IPS DF 6.9 (cell line): ENCODE results near the gene MEIG1.
"Not testable (repeated sequence)": the region's sequence is repeated elsewhere in the genome, so short reads cannot be mapped to it uniquely, and the experiment has no call there.

Experiments
- DNase-seq: peaks from one replicate; pipeline ENCODE4 v3.0.0-alpha.2; 2013; ENCODE audit warnings: low read depth, low spot score
- H3K27ac ChIP-seq: one replicate; pipeline ENCODE4 v1.5.1; 2013; ENCODE audit warnings: low read length, control low read depth
- H3K27me3 ChIP-seq: 2 replicates; pipeline ENCODE4 v1.6.1; 2013; ENCODE audit warnings: mild to moderate bottlenecking, low read length; ENCODE audit not compliant: control insufficient read depth, insufficient read depth
- H3K36me3 ChIP-seq: 2 replicates; pipeline ENCODE4 v1.6.1; 2013; ENCODE audit warnings: low read length; ENCODE audit not compliant: control insufficient read depth, insufficient read depth
- H3K4me1 ChIP-seq: 2 replicates; pipeline ENCODE4 v1.6.1; 2013; ENCODE audit warnings: low read length; ENCODE audit not compliant: control insufficient read depth, insufficient read depth
- H3K4me3 ChIP-seq: 2 replicates; pipeline ENCODE4 v1.5.1; 2013; ENCODE audit warnings: mild to moderate bottlenecking, low read length
- H3K9me3 ChIP-seq: 2 replicates; pipeline ENCODE4 v1.6.1; 2013; ENCODE audit warnings: low read length, inconsistent platforms; ENCODE audit not compliant: control insufficient read depth, insufficient read depth
- WGBS: extraction: QIAGEN DNeasy Blood & Tissue Kit; methylation state at CpG from one replicate; pipeline ENCODE4 v1.1.7; 2013; ENCODE audit warnings: mixed read lengths, missing lambda C conversion rate; ENCODE audit not compliant: insufficient read length, insufficient coverage; 5-methylcytosine and 5-hydroxymethylcytosine counted together

MEIG1 gene

DNA sequence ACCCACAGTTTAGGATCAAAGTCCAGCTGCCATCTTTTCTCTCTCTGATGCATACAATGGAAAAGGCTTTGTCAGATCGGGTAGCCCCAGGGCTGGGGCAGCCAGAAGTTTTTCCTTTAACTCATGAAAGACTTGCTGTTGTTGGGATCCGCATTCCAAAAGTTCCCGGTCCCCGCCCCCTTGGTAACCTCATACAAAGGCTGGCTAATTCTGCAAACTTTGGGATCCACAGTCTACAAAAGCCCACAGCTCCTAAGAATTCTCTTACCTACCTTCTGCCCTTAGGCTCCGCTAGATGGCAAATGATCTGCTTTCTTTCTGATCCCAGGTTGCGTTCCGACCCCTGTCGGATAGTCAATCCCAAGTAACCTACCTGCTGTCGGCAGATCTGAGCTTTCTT is 33.1 kb downstream of the MEIG1 start:
- not testable (repeated sequence) for H3K36me3 ChIP-seq, DNase-seq, H3K9me3 ChIP-seq, H3K27me3 ChIP-seq, H3K4me3 ChIP-seq, H3K27ac ChIP-seq, H3K4me1 ChIP-seq
- WGBS, result no CpG with 5 or more reads among the region's 9 CpGs

DNA sequence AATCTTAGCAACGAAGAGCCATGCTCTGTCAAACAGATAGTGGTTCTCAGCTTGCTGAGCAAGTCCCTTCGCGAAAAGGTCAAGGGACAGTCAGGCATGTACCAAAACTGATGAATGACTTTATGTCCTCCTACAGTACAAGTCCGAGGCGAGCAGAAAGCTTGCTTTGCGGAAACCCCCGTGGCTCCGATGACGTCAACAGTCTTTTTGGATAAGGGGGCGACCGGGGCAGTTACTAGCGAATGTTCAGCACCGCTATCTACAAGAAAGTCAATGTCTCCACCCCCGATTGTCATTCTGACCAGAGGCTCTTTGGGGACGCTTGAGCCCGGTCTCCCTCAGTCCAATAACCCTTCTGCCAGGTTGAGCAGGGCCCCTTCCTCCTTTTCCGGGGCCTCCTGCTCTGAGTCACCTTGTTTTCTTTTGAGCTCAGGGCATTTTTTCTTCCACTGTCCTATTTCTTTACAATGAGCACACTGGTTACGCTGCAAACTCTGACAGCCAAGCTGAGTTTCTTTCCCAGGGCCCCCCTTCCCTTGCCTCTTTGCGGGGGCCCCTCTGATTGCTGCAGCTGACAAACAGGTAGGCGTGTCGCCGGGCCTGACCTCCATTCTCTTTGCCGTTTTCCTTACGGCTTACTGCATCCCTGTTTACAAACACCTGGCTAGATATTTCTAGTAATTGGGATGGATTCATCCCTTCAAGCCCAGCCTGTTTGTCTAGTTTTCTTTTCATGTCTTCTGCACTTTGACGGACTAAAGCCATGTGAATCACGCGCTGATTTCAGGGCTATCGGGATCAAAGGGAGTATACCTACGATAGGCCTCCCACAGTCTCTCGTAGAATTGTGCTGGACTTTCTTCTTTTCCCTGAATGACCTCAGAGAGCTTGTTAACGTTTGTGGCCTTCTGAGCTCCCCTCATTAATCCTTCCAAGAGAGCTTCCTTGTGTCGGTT is 34.6 kb downstream of the MEIG1 start:
- not testable (repeated sequence) for H3K27me3 ChIP-seq, H3K4me3 ChIP-seq, H3K9me3 ChIP-seq, H3K36me3 ChIP-seq, H3K4me1 ChIP-seq, H3K27ac ChIP-seq, DNase-seq
- WGBS, result no CpG with 5 or more reads among the region's 32 CpGs

DNA sequence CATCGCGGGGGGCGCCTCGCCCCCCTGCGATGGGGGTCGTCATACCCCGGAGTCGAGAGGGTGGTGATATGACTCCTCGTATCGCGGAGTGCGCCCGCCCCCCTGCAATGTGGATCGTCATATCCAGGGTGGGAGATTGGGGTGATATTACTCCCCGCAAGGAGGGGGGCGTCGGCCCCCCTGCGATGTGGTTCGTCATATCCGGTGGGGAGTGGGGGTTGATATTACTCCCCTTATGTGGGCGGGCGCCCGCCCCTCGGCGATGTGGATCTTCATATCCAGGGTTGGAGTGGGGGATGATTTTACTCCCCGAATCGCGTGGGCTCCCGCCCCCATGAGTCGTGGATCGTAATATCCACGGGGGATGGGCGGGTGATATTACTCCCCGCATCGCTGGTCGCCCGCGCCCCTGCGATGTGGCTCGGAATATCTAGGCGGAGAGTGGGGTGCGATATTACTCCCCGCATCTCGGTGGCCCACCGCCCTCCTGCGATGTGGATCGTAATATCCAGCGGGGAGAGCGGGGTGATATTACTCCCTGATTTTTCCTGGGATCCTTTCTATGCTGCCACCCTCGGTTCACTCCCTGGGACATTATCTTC is 36.9 kb downstream of the MEIG1 start:
- no peak for DNase-seq
- H3K4me1 ChIP-seq, result no peaks in the 10 kb centered on the region
- H3K27ac ChIP-seq, result no peak overlapping the region
- WGBS, result no CpG with 5 or more reads among the region's 50 CpGs
- H3K36me3 ChIP-seq, result no peaks in the 10 kb centered on the region
- H3K4me3 ChIP-seq, result no peak overlapping the region
- no peaks in the 10 kb centered on the region for H3K27me3 ChIP-seq
- H3K9me3 ChIP-seq, result no peaks in the 10 kb centered on the region

DNA sequence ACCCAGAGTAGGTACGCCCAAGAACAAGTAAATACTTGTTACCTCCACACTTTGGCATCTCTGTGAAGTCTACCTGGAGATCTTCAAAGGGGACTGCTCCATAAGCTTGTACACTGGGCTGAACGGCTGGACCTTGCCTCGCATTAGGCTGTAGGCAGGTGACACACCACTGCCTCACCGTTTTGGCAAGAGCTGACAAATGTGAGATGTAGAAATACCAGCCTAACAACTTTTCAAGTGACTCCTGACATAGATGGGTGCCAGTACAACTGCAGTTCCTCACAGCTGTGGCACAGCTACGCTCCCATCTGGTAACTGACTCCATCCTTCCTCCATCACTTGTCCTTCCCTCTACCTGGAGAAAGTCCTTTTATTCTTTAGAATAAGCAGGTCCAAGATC is 54.3 kb downstream of the MEIG1 start:
- not testable (repeated sequence) for H3K36me3 ChIP-seq, H3K27me3 ChIP-seq, H3K9me3 ChIP-seq, H3K4me3 ChIP-seq, DNase-seq, H3K27ac ChIP-seq, H3K4me1 ChIP-seq
- no CpG with 5 or more reads among the region's 5 CpGs for WGBS

DNA sequence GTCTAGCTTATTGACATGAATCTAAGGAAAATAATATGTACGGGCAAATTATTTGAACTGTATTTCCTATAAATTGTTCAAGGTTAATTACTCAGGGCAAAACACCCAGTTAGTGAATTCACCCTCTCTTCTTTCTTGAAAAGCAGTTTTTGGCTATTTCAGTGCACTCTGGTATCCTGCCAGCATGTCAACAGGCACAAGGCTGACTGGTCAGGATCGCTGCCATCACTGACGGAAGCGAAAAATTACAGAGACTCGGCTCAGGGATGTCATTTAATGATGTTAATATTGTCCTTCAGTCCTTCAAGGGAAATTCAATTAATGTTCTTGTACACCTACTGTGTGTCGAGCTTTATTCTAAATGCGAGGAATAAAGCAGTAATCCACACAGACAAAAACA is 56.3 kb downstream of the MEIG1 start:
- H3K9me3 ChIP-seq, result no peaks in the 10 kb centered on the region
- no peaks in the 10 kb centered on the region for H3K27me3 ChIP-seq
- WGBS, result no CpG with 5 or more reads among the region's 7 CpGs
- H3K4me1 ChIP-seq, result no peaks in the 10 kb centered on the region
- H3K36me3 ChIP-seq, result no peaks in the 10 kb centered on the region
- no peak overlapping the region for H3K4me3 ChIP-seq
- DNase-seq, result no peak
- H3K27ac ChIP-seq, result no peak overlapping the region

DNA sequence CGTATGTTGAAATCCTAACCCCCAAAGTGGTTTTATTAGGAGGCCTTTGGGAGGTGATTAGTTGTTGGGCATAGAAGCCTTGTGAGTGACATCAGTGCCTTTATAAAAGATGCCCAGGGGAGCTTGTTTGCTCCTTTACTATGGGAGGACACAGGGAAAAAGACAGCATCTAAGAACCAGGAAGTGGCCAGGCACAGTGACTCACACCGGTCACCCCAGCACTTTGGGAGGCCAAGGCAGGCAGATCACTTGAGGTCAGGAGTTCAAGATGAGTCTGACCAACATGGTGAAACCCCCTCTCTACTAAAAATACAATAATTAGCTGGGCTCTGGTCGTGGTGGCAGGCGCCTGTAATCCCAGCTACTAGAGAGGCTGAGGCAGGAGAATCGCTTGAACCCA is 61.8 kb downstream of the MEIG1 start:
- no CpG with 5 or more reads among the region's 5 CpGs for WGBS
- H3K9me3 ChIP-seq, H3K36me3 ChIP-seq, H3K4me1 ChIP-seq, H3K27me3 ChIP-seq, DNase-seq, H3K27ac ChIP-seq, H3K4me3 ChIP-seq: not testable (repeated sequence)
